OCI-LY1 (cell line): Measurements from ENCODE around the gene THAP8.

ENCODE experiments used
- H2AFZ ChIP-seq: fragments of 200-600 bp; sonication (generic), shearing (Covaris generic); 2 replicates; pipeline ENCODE4 v1.6.0; 2014; ENCODE audit warnings: antibody characterized with exemption, mild to moderate bottlenecking, low read length
- H3F3A ChIP-seq: fragments of 200-600 bp; sonication (generic), shearing (Covaris generic); 2 replicates; pipeline ENCODE4 v1.6.0; 2014; ENCODE audit warnings: mild to moderate bottlenecking, antibody characterized with exemption, low read length, moderate library complexity; ENCODE audit not compliant: insufficient read depth
- H3K27ac ChIP-seq: fragments of 200-600 bp; sonication (generic); 2 replicates; pipeline ENCODE4 v1.5.1; 2014; ENCODE audit warnings: low read length, mixed run types, mild to moderate bottlenecking, low read depth; ENCODE audit not compliant: poor library complexity, severe bottlenecking
- H3K27me3 ChIP-seq: fragments of 200-600 bp; sonication (generic); 2 replicates; pipeline ENCODE4 v1.6.0; 2014; ENCODE audit warnings: antibody characterized with exemption, mild to moderate bottlenecking, low read length, moderate library complexity; ENCODE audit not compliant: insufficient read depth
- H3K36me3 ChIP-seq: fragments of 200-600 bp; sonication (generic); 2 replicates; pipeline ENCODE4 v1.6.1; 2014; ENCODE audit warnings: mild to moderate bottlenecking, antibody characterized with exemption, low read length, moderate library complexity, mixed read lengths; ENCODE audit not compliant: insufficient read depth
- H3K4me1 ChIP-seq: fragments of 200-600 bp; sonication (generic); 2 replicates; pipeline ENCODE4 v1.5.1; 2014; ENCODE audit warnings: mild to moderate bottlenecking, low read length, moderate library complexity; ENCODE audit not compliant: insufficient read depth, severe bottlenecking
- H3K4me2 ChIP-seq: fragments of 200-600 bp; sonication (generic), shearing (Covaris generic); 2 replicates; pipeline ENCODE4 v1.6.1; 2014; ENCODE audit warnings: low read length
- H3K4me3 ChIP-seq: fragments of 200-600 bp; sonication (generic); 2 replicates; pipeline ENCODE4 v1.5.1; 2014; ENCODE audit warnings: low read length, low read depth, mild to moderate bottlenecking, mixed read lengths; ENCODE audit not compliant: poor library complexity, severe bottlenecking
- H3K79me2 ChIP-seq: fragments of 200-600 bp; shearing (Covaris generic); 2 replicates; pipeline ENCODE4 v1.6.1; 2016; ENCODE audit warnings: mixed run types, low read length, mixed read lengths; ENCODE audit not compliant: insufficient read depth
- H3K9ac ChIP-seq: fragments of 200-600 bp; sonication (generic), shearing (Covaris generic); 2 replicates; pipeline ENCODE4 v1.6.1; 2014; ENCODE audit warnings: mild to moderate bottlenecking, low read length, mixed read lengths
- H3K9me2 ChIP-seq: fragments of 200-600 bp; sonication (generic), shearing (Covaris generic); 2 replicates; pipeline ENCODE4 v1.6.1; 2014; ENCODE audit warnings: low read depth, mild to moderate bottlenecking, low read length, mixed read lengths
- H3K9me3 ChIP-seq: fragments of 200-600 bp; shearing (Covaris generic); 2 replicates; pipeline ENCODE4 v1.6.1; 2014; ENCODE audit warnings: low read length, mixed read lengths
- H4K20me1 ChIP-seq: fragments of 200-600 bp; sonication (generic), shearing (Covaris generic); 2 replicates; pipeline ENCODE4 v1.6.0; 2016; ENCODE audit warnings: mild to moderate bottlenecking, low read length; ENCODE audit not compliant: insufficient read depth
- EZH2 ChIP-seq: fragments of 200-600 bp; sonication (generic), shearing (Covaris generic); IDR thresholded peaks from 2 replicates; pipeline ENCODE4 v1.8.0; 2017; ENCODE audit warnings: borderline replicate concordance, mixed run types, mild to moderate bottlenecking, antibody characterized with exemption, low read length, moderate library complexity, mixed read lengths
- TF ChIP-seq, protein P1 (sequence below): fragments of 200-600 bp; sonication (generic), shearing (Covaris generic); IDR thresholded peaks from 2 replicates; pipeline ENCODE4 v1.5.1; 2017; ENCODE audit warnings: mild to moderate bottlenecking, antibody characterized with exemption, low read length, moderate library complexity, mixed read lengths

The THAP8 gene

DNA sequence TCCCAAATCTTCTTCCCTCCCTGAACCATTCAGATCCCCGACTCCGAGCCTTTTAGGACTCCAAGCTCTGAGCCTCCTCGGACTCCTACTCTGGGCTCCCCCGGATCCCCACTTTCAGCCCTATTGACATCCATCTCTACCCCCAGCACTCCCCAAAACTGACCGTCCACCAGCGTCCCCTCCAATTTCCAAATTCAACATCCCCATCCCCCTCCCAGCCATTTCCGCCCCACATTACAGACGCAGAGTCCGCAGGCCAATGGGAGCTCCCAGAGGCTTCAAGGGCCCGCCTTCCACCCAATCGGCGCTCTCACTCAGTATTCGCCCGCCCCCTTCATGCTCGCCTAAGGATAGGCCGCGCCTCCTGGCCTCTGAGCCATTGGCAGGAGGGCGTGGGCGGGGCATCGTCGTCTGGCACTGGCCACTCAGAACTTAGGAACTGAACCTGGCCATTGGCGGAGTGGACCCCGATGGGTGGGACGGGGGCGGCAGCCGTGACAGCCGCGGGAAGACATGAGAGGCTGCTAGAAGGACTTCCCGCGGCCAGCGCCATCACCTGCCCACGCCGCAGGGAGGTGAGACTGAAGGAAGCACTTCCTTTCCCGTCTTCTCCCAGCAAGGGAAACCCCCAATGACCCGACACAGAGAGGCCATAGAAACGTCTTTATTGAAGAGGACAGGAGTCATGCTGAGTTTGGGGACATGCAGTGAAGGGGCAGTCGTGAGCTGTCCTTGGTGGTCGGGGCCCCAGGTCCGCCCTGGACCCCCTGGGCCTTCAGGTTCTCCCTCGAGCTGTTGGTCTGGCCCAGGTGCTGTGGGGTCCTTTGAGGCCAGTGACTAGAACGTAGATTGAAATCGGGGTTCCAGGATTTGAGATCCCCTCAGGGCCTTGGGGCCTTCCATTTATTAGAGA, 39.8 kb downstream of the THAP8 start, which contains the start of gene ALKBH6:
ALKBH6 (minus strand) TSS at position 202 of the 913 bp plus-strand sequence. CDS start 816 bp downstream, outside the sequence.
- Histone ChIP-seq H3K4me2 (peak within 1 kb of the TSS; percentile 73), H3K9me3 (no peaks in the 10 kb centered on the region), H4K20me1 (no peaks in the 10 kb centered on the region), H3K36me3 (no peaks in the 10 kb centered on the region; the same call in 1 of the 2 replicates), H3K4me3 (peak within 1 kb of the TSS; percentile 71), H2AFZ (no peak within 1 kb of the TSS), H3K9ac (peak within 1 kb of the TSS; percentile 74), H3K27ac (no peak within 1 kb of the TSS), H3K9me2 (no peaks in the 10 kb centered on the region), H3K79me2 (no peaks in the 10 kb centered on the region), H3F3A (no peaks in the 10 kb centered on the region), H3K27me3 (no peaks in the 10 kb centered on the region; the same call in 1 of the 2 replicates), H3K4me1 (peaks cover 24% of the 10 kb centered on the region)
- TF ChIP-seq, protein P1, sequence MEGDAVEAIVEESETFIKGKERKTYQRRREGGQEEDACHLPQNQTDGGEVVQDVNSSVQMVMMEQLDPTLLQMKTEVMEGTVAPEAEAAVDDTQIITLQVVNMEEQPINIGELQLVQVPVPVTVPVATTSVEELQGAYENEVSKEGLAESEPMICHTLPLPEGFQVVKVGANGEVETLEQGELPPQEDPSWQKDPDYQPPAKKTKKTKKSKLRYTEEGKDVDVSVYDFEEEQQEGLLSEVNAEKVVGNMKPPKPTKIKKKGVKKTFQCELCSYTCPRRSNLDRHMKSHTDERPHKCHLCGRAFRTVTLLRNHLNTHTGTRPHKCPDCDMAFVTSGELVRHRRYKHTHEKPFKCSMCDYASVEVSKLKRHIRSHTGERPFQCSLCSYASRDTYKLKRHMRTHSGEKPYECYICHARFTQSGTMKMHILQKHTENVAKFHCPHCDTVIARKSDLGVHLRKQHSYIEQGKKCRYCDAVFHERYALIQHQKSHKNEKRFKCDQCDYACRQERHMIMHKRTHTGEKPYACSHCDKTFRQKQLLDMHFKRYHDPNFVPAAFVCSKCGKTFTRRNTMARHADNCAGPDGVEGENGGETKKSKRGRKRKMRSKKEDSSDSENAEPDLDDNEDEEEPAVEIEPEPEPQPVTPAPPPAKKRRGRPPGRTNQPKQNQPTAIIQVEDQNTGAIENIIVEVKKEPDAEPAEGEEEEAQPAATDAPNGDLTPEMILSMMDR, result no peak
- no peak for TF ChIP-seq EZH2

DNA sequence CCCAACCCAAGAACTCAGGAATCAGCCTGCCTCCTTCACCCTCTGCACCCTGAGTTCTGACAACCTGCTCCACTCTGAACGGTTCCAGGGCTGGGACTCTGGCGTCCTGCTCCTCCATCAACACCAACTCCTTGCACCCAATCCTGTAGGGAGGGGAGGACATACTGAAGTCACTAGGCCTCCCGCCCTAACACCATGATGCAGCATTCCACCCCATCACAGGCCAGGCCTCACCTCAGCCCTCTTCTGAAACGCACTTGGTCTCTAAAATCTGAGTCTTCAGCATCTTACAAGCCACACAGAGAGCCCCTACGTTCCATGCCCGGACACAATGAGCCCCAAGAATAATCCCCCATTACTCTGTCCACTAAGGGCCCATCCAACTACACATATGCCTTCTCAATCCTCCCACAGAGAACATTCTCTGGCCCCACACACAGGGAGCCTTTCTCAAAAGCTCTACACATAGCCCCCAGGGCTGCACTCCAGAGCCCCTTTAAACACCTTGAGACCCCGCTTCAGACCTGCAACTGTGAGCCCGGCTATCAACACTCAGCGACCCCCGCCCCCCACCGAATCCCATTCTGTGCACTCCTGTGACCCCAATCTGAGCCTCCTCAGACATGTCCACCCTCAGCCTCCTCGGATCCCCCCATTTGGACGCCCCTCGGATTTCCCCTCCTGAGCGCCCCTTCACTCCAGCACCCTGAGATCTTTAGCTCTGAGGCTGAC, 40.6 kb downstream of the THAP8 start:
- H3K9me2 ChIP-seq, result no peaks in the 10 kb centered on the region
- H3K9me3 ChIP-seq, result no peaks in the 10 kb centered on the region
- peak overlapping the region; percentile 74 for H3K9ac ChIP-seq
- H3K27ac ChIP-seq, result no peak overlapping the region
- peaks cover 31% of the 10 kb centered on the region for H3K4me1 ChIP-seq
- no peak overlapping the region for H2AFZ ChIP-seq
- no peaks in the 10 kb centered on the region for H3F3A ChIP-seq
- no peaks in the 10 kb centered on the region for H3K79me2 ChIP-seq
- no peak for TF ChIP-seq EZH2
- TF ChIP-seq, protein P1, result no peak
- no peaks in the 10 kb centered on the region; the same call in 1 of the 2 replicates for H3K36me3 ChIP-seq
- H4K20me1 ChIP-seq, result no peaks in the 10 kb centered on the region
- H3K4me3 ChIP-seq, result peak overlapping the region; percentile 71
- H3K27me3 ChIP-seq, result peaks cover 4% of the 10 kb centered on the region; the same call in 1 of the 2 replicates
- peak overlapping the region; percentile 73 for H3K4me2 ChIP-seq

DNA sequence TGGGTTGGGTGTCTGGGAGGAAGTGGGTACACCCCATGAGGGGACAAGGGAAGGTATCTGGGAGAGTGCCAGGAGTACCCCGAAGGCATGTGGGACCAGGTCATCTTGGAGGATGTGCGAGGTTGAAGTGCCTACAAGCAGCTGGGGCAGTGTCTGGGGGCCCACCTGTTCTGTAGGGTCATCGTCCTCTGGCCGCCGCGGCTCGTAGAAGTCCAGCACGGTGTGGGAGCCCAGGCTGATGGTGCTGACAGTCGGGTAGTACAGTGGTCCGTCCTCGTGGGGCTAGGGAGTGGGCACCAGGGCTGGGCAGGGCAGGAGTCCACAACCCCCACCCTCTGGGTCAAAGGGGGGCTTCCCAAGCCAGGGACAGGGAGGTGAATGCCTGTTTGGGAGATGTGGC, 43.7 kb downstream of the THAP8 start:
- Histone ChIP-seq H3K4me3 (no peak overlapping the region), H3K36me3 (no peaks in the 10 kb centered on the region; the same call in 1 of the 2 replicates), H4K20me1 (no peaks in the 10 kb centered on the region), H3K9me2 (no peaks in the 10 kb centered on the region), H3K4me2 (no peak overlapping the region), H3K9ac (no peak overlapping the region), H3F3A (no peaks in the 10 kb centered on the region), H2AFZ (no peak overlapping the region), H3K9me3 (no peaks in the 10 kb centered on the region), H3K79me2 (no peaks in the 10 kb centered on the region), H3K27me3 (peaks cover 5% of the 10 kb centered on the region; the same call in 1 of the 2 replicates), H3K4me1 (peaks cover 29% of the 10 kb centered on the region), H3K27ac (no peak overlapping the region)
- TF ChIP-seq, protein P1, result no peak
- TF ChIP-seq EZH2, result no peak
